Neuron (in vitro differentiated cells): ENCODE data around the gene CMSS1.

ENCODE experiments used
- H2AFZ ChIP-seq: one replicate; pipeline ENCODE4 v1.6.1; 2013; ENCODE audit warnings: low read depth, mild to moderate bottlenecking, inconsistent platforms, low read length, moderate library complexity
- H3K27me3 ChIP-seq: one replicate; pipeline ENCODE4 v1.6.1; 2013; ENCODE audit warnings: low read length; ENCODE audit not compliant: insufficient read depth
- H3K36me3 ChIP-seq: one replicate; pipeline ENCODE4 v1.6.1; 2013; ENCODE audit warnings: low read length; ENCODE audit not compliant: insufficient read depth
- H3K4me1 ChIP-seq: one replicate; pipeline ENCODE4 v1.6.1; 2013; ENCODE audit warnings: low read length; ENCODE audit not compliant: insufficient read depth
- H3K4me3 ChIP-seq: 2 replicates; pipeline ENCODE4 v1.5.1; 2013; ENCODE audit warnings: mild to moderate bottlenecking, low read length, moderate library complexity
- H3K9me3 ChIP-seq: one replicate; pipeline ENCODE4 v1.6.1; 2013; ENCODE audit warnings: low read length

Gene CMSS1

DNA sequence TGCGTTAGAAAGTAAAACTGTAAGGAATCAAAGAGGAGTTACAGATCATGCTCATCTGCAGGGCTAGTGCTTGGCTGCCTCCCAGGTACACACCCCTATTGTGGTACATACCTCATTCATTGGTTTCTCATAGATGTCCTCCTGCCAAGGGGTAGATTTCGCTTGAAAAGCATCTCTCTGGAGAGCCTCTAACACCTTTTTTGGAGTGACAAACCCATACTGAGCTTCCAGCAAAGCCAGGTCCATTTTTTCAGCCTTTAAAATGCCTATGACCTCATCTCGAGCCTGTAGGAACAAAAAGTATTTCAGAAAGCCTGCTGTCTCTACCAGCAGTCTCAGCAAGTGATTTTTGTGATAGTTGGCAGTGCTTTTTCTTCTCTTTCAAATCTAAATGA is 112.1 kb downstream of the CMSS1 start:
- Histone ChIP-seq H3K36me3 (no peaks in the 10 kb centered on the region), H2AFZ (no peak overlapping the region), H3K4me1 (peaks cover 29% of the 10 kb centered on the region), H3K9me3 (no peaks in the 10 kb centered on the region), H3K27me3 (no peaks in the 10 kb centered on the region), H3K4me3 (no peak overlapping the region)

DNA sequence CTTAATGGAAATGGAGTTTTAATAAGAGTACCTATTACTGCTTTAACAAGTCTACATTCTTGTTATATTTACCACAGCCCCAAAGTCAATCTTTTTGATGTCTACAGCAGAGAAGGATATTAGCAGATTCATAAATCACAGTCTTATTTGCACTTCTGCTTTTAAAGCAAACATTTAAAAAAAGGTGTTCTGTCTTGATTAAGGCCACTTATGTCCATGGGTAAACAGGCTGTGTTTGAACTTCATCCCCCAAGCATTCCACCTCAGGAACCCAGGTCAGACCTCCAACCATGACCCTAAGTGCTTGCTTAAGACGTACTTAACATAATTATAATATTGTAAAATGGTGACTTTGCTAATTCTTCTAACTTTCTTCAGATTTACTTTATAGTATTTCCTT is 113.4 kb downstream of the CMSS1 start:
- Histone ChIP-seq H2AFZ (no peak overlapping the region), H3K9me3 (no peaks in the 10 kb centered on the region), H3K27me3 (no peaks in the 10 kb centered on the region), H3K36me3 (no peaks in the 10 kb centered on the region), H3K4me1 (peaks cover 29% of the 10 kb centered on the region), H3K4me3 (no peak overlapping the region)

DNA sequence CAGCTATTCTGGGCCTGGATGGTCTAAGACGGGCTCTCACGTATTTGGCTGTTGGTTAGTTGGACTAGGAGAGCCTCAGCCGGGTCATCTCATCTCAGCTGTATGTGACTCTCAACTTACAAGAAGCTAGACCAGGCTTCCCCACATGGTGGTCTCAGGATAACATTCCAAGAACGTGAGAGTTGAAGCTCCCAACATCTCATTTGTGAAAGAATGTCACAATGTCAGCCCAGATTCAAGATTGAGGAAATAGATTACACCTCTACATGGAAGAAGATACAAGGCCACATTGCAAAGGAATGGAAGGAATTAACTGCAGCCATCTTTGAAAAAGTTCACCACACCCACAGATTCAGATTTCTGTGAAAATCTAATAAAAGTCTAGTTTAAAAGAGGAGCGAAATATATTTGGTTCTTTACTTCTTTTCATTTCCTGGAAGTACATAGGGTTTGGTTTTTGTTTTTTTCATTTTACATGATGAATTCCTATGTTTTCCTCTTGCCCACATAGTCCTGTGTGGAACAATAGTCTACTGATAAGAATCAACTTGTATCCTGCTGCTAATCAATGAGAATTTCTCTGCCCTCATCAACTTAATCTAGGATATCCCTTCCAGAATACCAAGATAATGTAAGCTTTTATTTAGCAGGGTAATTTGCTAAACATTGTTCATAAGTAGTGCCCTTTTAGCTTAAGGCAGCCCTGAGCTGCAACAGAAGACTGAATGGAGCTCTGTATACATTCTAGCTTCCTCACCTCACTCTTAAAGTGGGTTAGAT is 116.5 kb downstream of the CMSS1 start:
- Histone ChIP-seq H3K9me3 (no peaks in the 10 kb centered on the region), H3K4me1 (peaks cover 14% of the 10 kb centered on the region), H3K4me3 (no peak overlapping the region), H3K36me3 (no peaks in the 10 kb centered on the region), H3K27me3 (no peaks in the 10 kb centered on the region), H2AFZ (no peak overlapping the region)

DNA sequence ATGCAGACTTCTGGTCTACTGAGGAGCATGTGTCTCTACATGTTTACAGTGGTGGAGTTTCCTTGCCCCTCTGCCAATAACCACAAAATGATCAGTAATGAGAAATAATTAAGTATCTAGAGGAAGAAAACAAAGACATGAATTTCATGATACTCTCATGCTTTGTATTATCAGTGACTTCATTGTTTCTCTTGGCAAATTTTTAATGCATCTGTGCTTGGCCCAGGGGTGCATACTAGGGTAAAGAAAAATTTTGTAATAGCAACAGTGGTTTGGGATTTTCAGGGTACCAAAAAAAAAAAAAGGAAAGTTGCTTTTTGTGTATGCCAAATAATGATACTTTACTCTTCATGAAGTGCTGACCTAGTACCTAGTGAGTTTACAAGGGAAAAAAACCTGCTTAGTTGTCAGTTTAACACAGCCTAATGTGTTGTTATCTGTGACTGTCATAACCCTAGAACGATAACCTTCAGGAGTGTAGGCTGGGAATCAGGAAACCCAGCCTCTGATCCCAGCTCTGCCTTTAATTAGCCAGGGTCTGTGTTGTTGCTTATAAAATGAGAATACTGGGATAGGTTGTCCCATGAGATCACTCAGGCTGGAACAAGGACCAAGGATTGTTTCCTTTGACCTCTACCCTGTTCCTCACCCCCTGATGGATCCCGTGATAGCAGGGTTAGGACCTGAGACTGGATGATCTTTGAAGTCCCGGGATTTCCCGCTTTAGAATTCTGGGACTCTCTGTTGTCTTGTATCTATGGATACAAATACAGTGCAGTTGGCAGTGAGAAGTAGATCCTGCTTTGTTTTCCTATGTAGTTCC is 117.5 kb downstream of the CMSS1 start:
- H3K4me3 ChIP-seq, result no peak overlapping the region
- H3K36me3 ChIP-seq, result no peaks in the 10 kb centered on the region
- H3K4me1 ChIP-seq, result peaks cover 6% of the 10 kb centered on the region
- H2AFZ ChIP-seq, result no peak overlapping the region
- no peaks in the 10 kb centered on the region for H3K9me3 ChIP-seq
- no peaks in the 10 kb centered on the region for H3K27me3 ChIP-seq

DNA sequence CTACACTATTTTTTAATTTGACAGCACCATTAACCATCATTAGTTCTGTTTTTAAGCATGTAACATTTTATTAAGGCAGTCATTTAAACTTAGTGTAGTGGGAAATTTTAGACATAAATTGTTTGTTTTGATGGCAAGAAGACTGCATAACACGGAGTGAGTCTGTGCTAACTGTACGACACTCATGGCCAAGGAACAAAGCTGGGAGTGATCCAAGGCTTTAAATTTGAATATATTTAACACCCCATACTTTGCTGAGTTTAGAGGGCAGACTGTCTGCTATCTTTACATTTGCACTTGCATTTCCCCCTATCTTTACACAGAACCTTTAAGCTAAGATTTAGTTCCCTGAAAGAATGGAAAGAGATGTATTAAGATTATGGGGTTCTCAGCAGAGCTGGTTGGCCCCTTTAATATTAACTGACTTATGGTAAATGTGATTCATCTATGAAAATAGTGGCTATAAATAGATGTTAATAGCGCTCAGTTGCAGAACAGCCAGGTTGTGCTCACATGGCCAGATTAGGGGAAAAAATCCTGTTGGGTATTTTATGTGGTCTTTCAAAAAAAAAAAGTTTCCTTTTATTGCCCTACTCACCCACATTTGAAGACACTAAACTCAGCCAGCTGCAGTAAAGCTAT is 120.7 kb downstream of the CMSS1 start:
- H3K27me3 ChIP-seq, result no peaks in the 10 kb centered on the region
- no peaks in the 10 kb centered on the region for H3K9me3 ChIP-seq
- H3K4me3 ChIP-seq, result no peak overlapping the region
- no peaks in the 10 kb centered on the region for H3K36me3 ChIP-seq
- H3K4me1 ChIP-seq, result no peaks in the 10 kb centered on the region
- no peak overlapping the region for H2AFZ ChIP-seq

DNA sequence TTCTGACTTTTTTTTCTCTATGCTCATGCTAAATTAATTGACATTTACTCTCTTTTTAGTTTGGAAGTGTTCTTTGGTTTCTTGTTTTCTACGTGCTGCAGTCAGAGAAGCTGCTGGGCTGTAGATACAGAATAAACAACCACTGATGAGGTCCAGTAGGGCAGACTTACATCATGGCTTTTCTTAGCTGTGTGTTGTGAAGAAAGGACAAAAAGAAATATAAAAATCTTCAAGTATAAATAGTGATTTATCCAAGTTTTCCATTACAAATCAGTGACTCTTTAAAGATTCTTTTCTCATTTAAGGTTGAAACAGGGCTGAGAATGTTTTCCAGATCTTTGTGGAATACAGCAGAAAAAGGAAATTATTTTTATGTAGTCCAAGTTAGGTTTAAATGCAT is 122.2 kb downstream of the CMSS1 start:
- Histone ChIP-seq H3K9me3 (no peaks in the 10 kb centered on the region), H3K4me1 (no peaks in the 10 kb centered on the region), H3K27me3 (no peaks in the 10 kb centered on the region), H3K4me3 (no peak overlapping the region), H3K36me3 (no peaks in the 10 kb centered on the region), H2AFZ (no peak overlapping the region)

DNA sequence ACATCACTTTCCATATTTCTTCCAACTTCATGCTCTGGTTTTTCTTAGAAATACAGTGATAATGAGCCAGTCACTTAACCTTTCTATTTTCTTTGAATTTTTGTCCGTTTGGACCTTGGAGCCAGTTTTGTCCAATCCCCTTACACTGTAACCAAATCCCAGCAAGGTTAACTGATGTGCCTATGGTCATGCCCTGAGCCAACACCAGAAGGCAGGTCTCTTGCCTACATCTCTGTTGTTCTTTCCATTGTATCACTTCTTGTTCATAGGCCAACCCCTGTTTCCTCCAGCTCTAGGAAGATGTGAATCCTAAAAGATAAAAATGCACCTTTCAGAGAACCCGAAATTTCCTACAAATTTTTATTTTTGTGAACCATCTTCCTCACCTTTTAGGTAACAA is 122.7 kb downstream of the CMSS1 start:
- H3K9me3 ChIP-seq, result no peaks in the 10 kb centered on the region
- no peak overlapping the region for H2AFZ ChIP-seq
- no peak overlapping the region for H3K4me3 ChIP-seq
- H3K27me3 ChIP-seq, result no peaks in the 10 kb centered on the region
- no peaks in the 10 kb centered on the region for H3K36me3 ChIP-seq
- H3K4me1 ChIP-seq, result peaks cover 3% of the 10 kb centered on the region

DNA sequence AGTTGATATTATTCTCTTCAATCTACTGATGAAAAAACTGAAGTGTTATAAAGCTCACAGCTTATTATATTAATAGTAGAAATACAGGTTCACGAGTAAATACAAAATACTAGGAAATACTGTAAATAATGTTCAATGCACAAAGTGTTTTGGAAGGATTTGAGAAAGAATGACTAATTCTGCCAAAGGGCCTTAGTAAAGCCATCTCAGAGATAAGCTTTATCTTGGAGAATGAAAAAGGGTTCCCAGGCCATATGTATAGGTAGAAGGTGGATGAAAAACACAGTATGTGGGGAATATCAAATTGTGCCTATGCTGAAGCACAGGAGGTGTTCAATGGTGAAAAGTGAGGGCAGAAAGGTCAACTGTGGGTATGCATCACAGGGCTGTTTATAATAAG is 123.5 kb downstream of the CMSS1 start:
- Histone ChIP-seq H3K4me1 (peaks cover 11% of the 10 kb centered on the region), H3K27me3 (no peaks in the 10 kb centered on the region), H2AFZ (no peak overlapping the region), H3K9me3 (no peaks in the 10 kb centered on the region), H3K36me3 (no peaks in the 10 kb centered on the region), H3K4me3 (no peak overlapping the region)

DNA sequence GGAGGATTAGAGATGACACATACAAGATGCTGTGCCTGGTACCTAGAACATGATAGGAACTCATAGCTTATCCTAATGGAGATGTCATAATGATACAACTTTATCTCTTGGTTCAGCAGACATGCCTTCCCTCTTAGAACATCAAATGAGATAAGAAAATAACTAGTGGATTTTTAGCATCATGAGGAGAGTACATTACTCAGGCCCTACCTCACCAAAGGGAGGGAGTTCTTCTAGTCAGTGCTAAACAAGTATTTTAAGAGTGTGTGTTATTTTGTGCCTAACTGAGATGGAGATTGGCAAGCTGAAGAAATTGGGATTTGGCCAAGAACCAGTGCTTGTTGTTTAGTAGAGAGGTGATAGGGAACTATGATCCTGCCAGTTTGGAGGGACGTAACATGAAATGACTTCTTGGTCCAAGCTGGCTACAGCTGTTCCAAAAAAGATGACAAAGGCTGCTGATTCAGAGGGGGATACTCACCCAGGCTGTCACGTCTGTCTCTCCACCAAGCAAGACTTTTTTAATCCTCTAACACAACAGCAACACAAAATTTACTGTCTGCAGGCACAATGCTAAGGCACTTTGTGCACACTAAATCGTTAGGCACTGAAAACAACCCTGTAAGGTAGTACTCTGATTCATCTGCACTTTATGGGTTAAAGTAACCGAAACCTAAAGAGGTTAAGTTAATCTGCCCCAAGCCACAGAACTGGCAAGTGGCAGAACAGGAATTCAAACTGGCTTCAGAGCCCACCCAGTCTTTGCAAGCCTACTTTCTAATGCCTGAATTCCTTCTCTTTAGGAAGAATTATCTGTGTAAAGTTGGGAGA is 126.5 kb downstream of the CMSS1 start:
- Histone ChIP-seq H3K27me3 (no peaks in the 10 kb centered on the region), H3K36me3 (no peaks in the 10 kb centered on the region), H2AFZ (no peak overlapping the region), H3K4me3 (no peak overlapping the region), H3K9me3 (no peaks in the 10 kb centered on the region), H3K4me1 (peaks cover 14% of the 10 kb centered on the region)

DNA sequence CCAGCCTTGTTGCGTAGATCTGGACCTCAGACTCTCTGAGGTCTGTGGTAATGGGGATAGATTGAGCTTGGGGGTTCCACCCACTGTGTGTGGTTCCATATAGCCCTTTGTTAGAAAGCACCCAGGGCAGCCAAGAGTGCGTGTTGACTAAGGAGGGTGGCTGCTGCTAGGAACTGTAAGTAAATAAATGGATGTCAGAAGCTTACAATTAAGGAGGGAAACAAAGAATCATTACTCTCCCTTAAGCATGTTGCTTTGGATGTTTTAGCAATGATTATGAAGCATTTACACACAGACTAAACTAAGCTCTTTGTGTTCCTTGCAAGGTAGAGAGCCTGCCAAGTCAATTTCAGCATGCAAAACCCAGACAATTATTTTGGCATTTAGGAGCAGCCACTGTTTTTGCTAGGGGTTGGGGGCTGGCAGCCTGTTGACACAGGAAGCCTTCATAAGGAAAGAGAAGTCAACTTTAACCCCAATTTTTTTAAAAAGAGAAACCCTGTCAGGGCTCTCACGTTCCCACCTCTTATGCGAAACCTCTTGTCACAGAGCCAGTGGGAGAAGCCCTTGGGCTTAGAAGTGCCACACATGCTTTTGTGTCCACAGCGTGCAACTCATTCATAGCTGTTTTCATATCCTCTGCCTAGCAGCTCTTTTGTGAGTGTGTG is 127.8 kb downstream of the CMSS1 start:
- H3K4me3 ChIP-seq, result no peak overlapping the region
- H3K36me3 ChIP-seq, result no peaks in the 10 kb centered on the region
- no peaks in the 10 kb centered on the region for H3K27me3 ChIP-seq
- peaks cover 14% of the 10 kb centered on the region for H3K4me1 ChIP-seq
- H3K9me3 ChIP-seq, result no peaks in the 10 kb centered on the region
- no peak overlapping the region for H2AFZ ChIP-seq

DNA sequence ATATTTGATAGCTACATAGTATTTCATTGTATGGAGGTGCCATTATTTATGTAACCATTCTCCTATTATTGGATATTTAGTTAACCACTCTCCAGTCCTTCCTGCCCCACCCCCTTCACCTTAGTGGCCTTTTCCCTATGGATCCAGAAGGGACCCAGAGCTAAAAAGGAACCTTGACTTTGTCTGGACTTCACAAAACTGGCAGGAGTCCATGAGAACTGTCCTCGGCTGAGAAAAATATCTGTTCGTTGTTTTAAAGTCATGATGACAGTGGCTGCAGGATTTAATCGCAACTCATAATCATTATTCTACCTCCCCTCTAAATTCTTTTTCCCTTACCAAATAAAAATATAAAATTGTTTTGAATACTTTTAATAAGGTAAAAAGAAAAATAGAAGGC is 129.7 kb downstream of the CMSS1 start:
- Histone ChIP-seq H3K36me3 (no peaks in the 10 kb centered on the region), H3K9me3 (no peaks in the 10 kb centered on the region)

DNA sequence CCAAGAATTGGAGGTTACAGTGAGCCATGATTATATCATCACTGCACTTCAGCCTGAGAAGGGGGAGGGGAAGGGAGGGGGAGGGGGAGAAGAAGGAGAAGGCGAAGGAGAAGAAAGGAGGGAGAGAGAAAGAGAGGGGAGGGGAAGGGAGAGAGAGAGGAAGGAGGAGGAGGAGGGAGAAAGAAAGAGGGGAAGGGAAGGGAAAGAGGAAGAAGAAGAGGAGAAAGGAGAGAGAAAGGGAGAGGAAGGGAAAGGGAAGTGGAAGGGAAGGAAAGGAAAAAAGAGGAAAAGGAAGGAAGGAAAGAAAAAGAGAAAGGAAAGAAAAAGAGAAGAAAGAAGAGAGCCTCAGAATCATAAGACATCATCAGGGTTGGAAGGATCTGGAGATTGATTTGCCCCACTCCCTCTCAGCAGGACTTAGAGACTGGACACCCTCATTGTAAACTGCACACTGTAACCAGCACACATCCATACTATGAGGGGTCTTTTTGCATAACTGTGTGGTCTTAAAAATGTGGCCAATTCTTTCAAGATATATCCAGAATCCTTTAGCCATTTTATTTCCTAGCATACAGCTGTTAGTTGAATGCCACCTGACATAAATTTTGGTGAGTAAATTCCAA is 130.9 kb downstream of the CMSS1 start:
- peaks cover 14% of the 10 kb centered on the region for H3K4me1 ChIP-seq

More for the DNA sequence above, 129.7 kb downstream of the CMSS1 start:
- Histone ChIP-seq H2AFZ (no peak overlapping the region), H3K27me3 (no peaks in the 10 kb centered on the region), H3K4me3 (no peak overlapping the region), H3K4me1 (peaks cover 14% of the 10 kb centered on the region)

More for the DNA sequence above, 130.9 kb downstream of the CMSS1 start:
- Histone ChIP-seq H3K27me3 (no peaks in the 10 kb centered on the region), H2AFZ (no peak overlapping the region), H3K36me3 (no peaks in the 10 kb centered on the region), H3K9me3 (no peaks in the 10 kb centered on the region), H3K4me3 (no peak overlapping the region)
